H9 (cell line): Measurements from ENCODE around the gene RUSC2. TPM values are rescaled to one million over a fixed set of nuclear protein-coding genes. Genes with fewer than 3 reads are reported as not detected.
A peak's percentile ranks its signal among the peaks of the same experiment; 100 is the strongest.

Experiments
- DNase-seq: peaks from one replicate; pipeline ENCODE4 v3.0.0-alpha.2; 2017
- H2AFZ ChIP-seq: one replicate; pipeline ENCODE4 v1.6.1; 2013; ENCODE audit warnings: mild to moderate bottlenecking, low read length, control low read depth, moderate library complexity
- H2AK5ac ChIP-seq: 2 replicates; pipeline ENCODE4 v1.6.1; 2013; ENCODE audit warnings: low read length, control low read depth, mixed read lengths; ENCODE audit not compliant: insufficient read length
- H2BK120ac ChIP-seq: one replicate; pipeline ENCODE4 v1.6.1; 2013; ENCODE audit warnings: low read depth, mild to moderate bottlenecking, low read length, control low read depth, inconsistent platforms; ENCODE audit not compliant: poor library complexity, severe bottlenecking
- H2BK12ac ChIP-seq: 2 replicates; pipeline ENCODE4 v1.6.1; 2013; ENCODE audit warnings: low read length, control low read depth, mixed read lengths, low read depth; ENCODE audit not compliant: insufficient read length
- H2BK15ac ChIP-seq: 2 replicates; pipeline ENCODE4 v1.6.1; 2013; ENCODE audit warnings: low read depth, low read length, control low read depth
- H2BK20ac ChIP-seq: one replicate; pipeline ENCODE4 v1.6.1; 2013; ENCODE audit warnings: low read depth, mild to moderate bottlenecking, low read length, control low read depth, inconsistent platforms; ENCODE audit not compliant: poor library complexity, severe bottlenecking
- H2BK5ac ChIP-seq: 2 replicates; pipeline ENCODE4 v1.6.1; 2013; ENCODE audit warnings: low read length, control low read depth, mixed read lengths; ENCODE audit not compliant: insufficient read length
- H3K14ac ChIP-seq: 2 replicates; pipeline ENCODE4 v1.6.1; 2013; ENCODE audit warnings: low read length, control low read depth; ENCODE audit not compliant: insufficient read depth
- H3K18ac ChIP-seq: 2 replicates; pipeline ENCODE4 v1.6.1; 2013; ENCODE audit warnings: low read depth, mild to moderate bottlenecking, mixed read lengths, low read length, control low read depth; ENCODE audit not compliant: insufficient read length
- H3K23ac ChIP-seq: 2 replicates; pipeline ENCODE4 v1.6.1; 2013; ENCODE audit warnings: low read length, control low read depth, mixed read lengths, low read depth; ENCODE audit not compliant: insufficient read length
- H3K23me2 ChIP-seq: 2 replicates; pipeline ENCODE4 v1.6.1; 2013; ENCODE audit warnings: low read depth, mild to moderate bottlenecking, mixed read lengths, low read length, control low read depth; ENCODE audit not compliant: insufficient read length, poor library complexity, severe bottlenecking
- H3K27ac ChIP-seq: 2 replicates; pipeline ENCODE4 v1.5.1; 2013; ENCODE audit warnings: low read length, control low read depth, mixed read lengths, low read depth; ENCODE audit not compliant: insufficient read length
- H3K27me3 ChIP-seq: 2 replicates; pipeline ENCODE4 v1.6.1; 2013; ENCODE audit warnings: low read length, control low read depth, inconsistent platforms; ENCODE audit not compliant: insufficient read depth
- H3K4ac ChIP-seq: 2 replicates; pipeline ENCODE4 v1.6.1; 2013; ENCODE audit warnings: low read depth, mild to moderate bottlenecking, control low read depth, inconsistent platforms, low read length, moderate library complexity
- H3K4me1 ChIP-seq: 2 replicates; pipeline ENCODE4 v1.6.1; 2013; ENCODE audit warnings: low read length, control low read depth, inconsistent platforms; ENCODE audit not compliant: insufficient read depth
- H3K4me2 ChIP-seq: 2 replicates; pipeline ENCODE4 v1.6.1; 2013; ENCODE audit warnings: low read length, control low read depth, mixed read lengths; ENCODE audit not compliant: insufficient read length, insufficient read depth
- H3K56ac ChIP-seq: 2 replicates; pipeline ENCODE4 v1.6.1; 2013; ENCODE audit warnings: low read depth, mild to moderate bottlenecking, mixed read lengths, low read length, control low read depth; ENCODE audit not compliant: insufficient read length
- H3K79me1 ChIP-seq: 2 replicates; pipeline ENCODE4 v1.6.1; 2013; ENCODE audit warnings: low read depth, mild to moderate bottlenecking, moderate library complexity, low read length, control low read depth, inconsistent platforms; ENCODE audit not compliant: insufficient read depth, poor library complexity, severe bottlenecking
- H3K79me2 ChIP-seq: 2 replicates; pipeline ENCODE4 v1.6.1; 2013; ENCODE audit warnings: low read length, control low read depth, inconsistent platforms; ENCODE audit not compliant: insufficient read depth
- H3K9ac ChIP-seq: 2 replicates; pipeline ENCODE4 v1.6.1; 2013; ENCODE audit warnings: low read length, control low read depth, mixed read lengths; ENCODE audit not compliant: insufficient read length; ENCODE audit errors: extremely low read depth
- H3K9me3 ChIP-seq: one replicate; pipeline ENCODE4 v1.6.1; 2013; ENCODE audit warnings: low read depth, low read length, inconsistent platforms; ENCODE audit not compliant: control insufficient read depth
- H3T11ph ChIP-seq: one replicate; pipeline ENCODE4 v1.6.1; 2013; ENCODE audit warnings: mild to moderate bottlenecking, low read length, control low read depth, inconsistent platforms
- H4K20me1 ChIP-seq: one replicate; pipeline ENCODE4 v1.6.1; 2013; ENCODE audit not compliant: control insufficient read depth, insufficient read length, insufficient read depth
- H4K5ac ChIP-seq: 2 replicates; pipeline ENCODE4 v1.6.1; 2013; ENCODE audit warnings: low read depth, mild to moderate bottlenecking, mixed read lengths, low read length, control low read depth; ENCODE audit not compliant: insufficient read length
- H4K8ac ChIP-seq: replicated peaks from 2 replicates; pipeline ENCODE4 v1.6.1; 2013; ENCODE audit warnings: low read length, control low read depth, mixed read lengths, low read depth; ENCODE audit not compliant: insufficient read length
- H4K91ac ChIP-seq: 2 replicates; pipeline ENCODE4 v1.6.1; 2013; ENCODE audit warnings: low read depth, mild to moderate bottlenecking, moderate library complexity, mixed read lengths, low read length, control low read depth; ENCODE audit not compliant: insufficient read length
- H3K27ac Mint-ChIP-seq, 3 experiments: 2 replicates in 2 of 3; 3 replicates in 1 of 3; pipeline ENCODE4 v1.8.0; 2020 to 2021; ENCODE audit warnings: mixed read lengths in 3 of 3, mild to moderate bottlenecking in 1 of 3, moderate library complexity in 1 of 3
- H3K27me3 Mint-ChIP-seq: 2 replicates; pipeline ENCODE4 v1.8.0; 2021; ENCODE audit warnings: low read depth, mild to moderate bottlenecking, moderate library complexity, mixed read lengths
- H3K36me3 Mint-ChIP-seq, 3 experiments: 2 replicates in 2 of 3; 3 replicates in 1 of 3; pipeline ENCODE4 v1.8.0; 2020 to 2021; ENCODE audit warnings: low read depth in 3 of 3, mixed read lengths in 3 of 3; ENCODE audit not compliant: insufficient read depth in 1 of 3
- H3K4me1 Mint-ChIP-seq, 2 experiments: 2 replicates each; pipeline ENCODE4 v1.8.0; 2020; ENCODE audit warnings: mixed read lengths in 2 of 2
- H3K4me3 Mint-ChIP-seq, 2 experiments: 2 replicates in 1 of 2; 3 replicates in 1 of 2; pipeline ENCODE4 v1.8.0; 2020 to 2021; ENCODE audit warnings: mild to moderate bottlenecking in 2 of 2, mixed read lengths in 2 of 2, moderate library complexity in 1 of 2
- H3K9me3 Mint-ChIP-seq, 2 experiments: 2 replicates in 1 of 2; 3 replicates in 1 of 2; pipeline ENCODE4 v1.8.0; 2020; ENCODE audit warnings: mild to moderate bottlenecking in 2 of 2, mixed read lengths in 2 of 2, moderate library complexity in 1 of 2
- CTCF ChIP-seq: fragments of 200-600 bp; sonication (generic); conservative IDR thresholded peaks from 3 replicates; pipeline ENCODE4 v1.8.0; 2021; ENCODE audit warnings: antibody characterized with exemption, mild to moderate bottlenecking
- WGBS: extraction: QIAGEN DNeasy Blood & Tissue Kit; methylation state at CpG from one replicate; pipeline ENCODE4 v1.1.7; 2013; ENCODE audit warnings: missing lambda C conversion rate, low lambda C conversion rate, mixed read lengths; ENCODE audit not compliant: insufficient read length; ENCODE audit errors: extremely low coverage; 5-methylcytosine and 5-hydroxymethylcytosine counted together
- total RNA-seq: library from RNA; stranded (reverse); gene quantifications from 2 replicates; pipeline ENCODE4 v1.2.1, GENCODE V29; 2021

Gene RUSC2
- total RNA-seq, 1 experiment from 2014 or later, result 6.3 TPM

DNA sequence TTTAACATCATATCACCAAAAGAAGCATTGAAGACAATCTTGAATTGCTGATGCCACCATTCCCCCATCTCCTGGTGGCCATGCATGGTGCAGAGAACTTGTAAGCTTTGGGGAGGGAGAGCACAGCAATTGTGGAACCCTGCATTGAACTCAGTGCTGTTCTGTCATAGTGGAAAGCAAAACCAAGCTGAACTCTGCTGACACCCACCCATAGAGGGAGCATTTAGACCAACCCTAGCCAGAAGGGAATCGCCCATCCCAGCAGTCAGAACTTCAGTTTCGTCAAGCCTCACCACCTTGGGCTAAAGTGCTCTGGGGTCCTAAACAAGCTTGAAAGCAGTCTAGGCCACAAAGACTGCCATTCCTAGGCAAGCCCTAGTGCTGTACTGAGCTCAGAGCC is 37.4 kb upstream of the RUSC2 start:
- no CpG with 5 or more reads among the region's 2 CpGs for WGBS
- H2BK20ac ChIP-seq, result no peak overlapping the region
- H3K27me3 Mint-ChIP-seq, result peaks cover 40% of the 10 kb centered on the region
- H3K79me2 ChIP-seq, result no peaks in the 10 kb centered on the region
- TF ChIP-seq CTCF, result peak; percentile 42; the same call in 2 of the 3 replicates
- H3K36me3 Mint-ChIP-seq, result no peaks in the 10 kb centered on the region
- H3K23ac ChIP-seq, result no peak overlapping the region
- H3T11ph ChIP-seq, result no peak overlapping the region
- H2BK5ac ChIP-seq, result no peak overlapping the region
- no peak overlapping the region for H3K4me3 Mint-ChIP-seq
- no peak overlapping the region for H3K56ac ChIP-seq
- no peaks in the 10 kb centered on the region for H3K27me3 ChIP-seq
- no peaks in the 10 kb centered on the region for H3K23me2 ChIP-seq
- no peak overlapping the region for H3K4me2 ChIP-seq
- no peak overlapping the region for H2AK5ac ChIP-seq
- H2AFZ ChIP-seq, result no peak overlapping the region
- H3K4ac ChIP-seq, result no peak overlapping the region
- H3K9me3 ChIP-seq, result no peaks in the 10 kb centered on the region
- no peaks in the 10 kb centered on the region for H3K4me1 ChIP-seq
- no peak overlapping the region for H2BK120ac ChIP-seq
- no peaks in the 10 kb centered on the region for H4K20me1 ChIP-seq
- H4K91ac ChIP-seq, result no peak overlapping the region
- no peak overlapping the region for H4K5ac ChIP-seq
- no peaks in the 10 kb centered on the region; a peak in 2 of 5 replicates for H3K9me3 Mint-ChIP-seq
- no peak overlapping the region for H3K18ac ChIP-seq
- H3K27ac ChIP-seq, result no peak overlapping the region
- H3K79me1 ChIP-seq, result no peaks in the 10 kb centered on the region
- peak; percentile 31 for DNase-seq
- H3K14ac ChIP-seq, result no peak overlapping the region
- H3K9ac ChIP-seq, result no peak overlapping the region
- no peak overlapping the region for H2BK12ac ChIP-seq
- no peak overlapping the region for H3K27ac Mint-ChIP-seq
- peaks cover 3 to 5% of the 10 kb centered on the region in 2 experiments; a peak in 3 of 4 replicates for H3K4me1 Mint-ChIP-seq
- H2BK15ac ChIP-seq, result no peak overlapping the region
- no peak overlapping the region for H4K8ac ChIP-seq
